Sigmoid colon (tissue), 7 donors: Measurements from ENCODE around the gene NUP85. TPM values are rescaled to one million over a fixed set of nuclear protein-coding genes. Genes with fewer than 3 reads are reported as not detected.

ENCODE experiments used
- DNase-seq: peaks from one replicate; pipeline ENCODE4 v3.0.0-alpha.2; 2019
- H3K27ac ChIP-seq, 4 donors: fragments of 200-600 bp; sonication (generic); one replicate each; pipeline ENCODE4 v1.5.1; 2016 to 2019; ENCODE audit warnings: mild to moderate bottlenecking in 1 of 4
- H3K27me3 ChIP-seq, 3 donors: fragments of 200-600 bp; sonication (generic); one replicate each; pipeline ENCODE4 v1.5.1; 2019; ENCODE audit warnings: mild to moderate bottlenecking in 1 of 3
- H3K36me3 ChIP-seq, 4 donors: fragments of 200-600 bp; sonication (generic); one replicate each; pipeline ENCODE4 v1.5.1; 2016 to 2019
- H3K4me1 ChIP-seq, 4 donors: fragments of 200-600 bp; sonication (generic); one replicate each; pipeline ENCODE4 v1.5.1; 2017 to 2019
- H3K4me3 ChIP-seq, 4 donors: fragments of 200-600 bp; sonication (generic); one replicate each; pipeline ENCODE4 v1.5.1; 2017 to 2019; ENCODE audit warnings: mild to moderate bottlenecking in 2 of 4, moderate library complexity in 1 of 4
- H3K9me3 ChIP-seq, 4 donors: fragments of 200-600 bp in 3 of 4; sonication (generic) in 3 of 4; one replicate each; pipeline versions ENCODE4 v1.5.1 to v1.6.1; 2013 to 2019
- CTCF ChIP-seq, 4 experiments: fragments of 450-650 bp in 3 of 4; fragments of 200-600 bp in 1 of 4; IDR thresholded peaks; one replicate each; pipeline ENCODE4 v1.5.1; 2016 to 2019; ENCODE audit warnings: antibody characterized with exemption in 4 of 4, mild to moderate bottlenecking in 3 of 4, moderate library complexity in 2 of 4
- EP300 ChIP-seq, 4 donors: sonication (generic); formaldehyde crosslinking; IDR thresholded peaks; one replicate each; pipeline ENCODE4 v1.6.1; 2017; ENCODE audit warnings: antibody characterized with exemption in 4 of 4
- POLR2A ChIP-seq, 2 donors: fragments of 450-650 bp; IDR thresholded peaks; one replicate each; pipeline ENCODE4 v1.6.1; 2016; ENCODE audit warnings: antibody characterized with exemption in 2 of 2, mild to moderate bottlenecking in 2 of 2, moderate library complexity in 2 of 2
- POLR2AphosphoS5 ChIP-seq, 4 donors: sonication (generic); formaldehyde crosslinking; IDR thresholded peaks; one replicate each; pipeline ENCODE4 v1.6.1; 2017; ENCODE audit warnings: antibody characterized with exemption in 4 of 4
- WGBS, 2 donors: extraction: QIAGEN DNeasy Blood & Tissue Kit; methylation state at CpG; one replicate each; pipeline ENCODE4 v1.1.7; 2013; 5-methylcytosine and 5-hydroxymethylcytosine counted together
- intact Hi-C: fragments of 100-400 bp; cut with DNase I; formaldehyde crosslinking; loops from one replicate; pipeline ENCODE4 v1.15.1; 2023
- polyA plus RNA-seq, 3 donors: library from polyadenylated mRNA; stranded (reverse); fragments of 200-250 nt; gene quantifications; one replicate each; pipeline ENCODE4 v1.2.3, GENCODE V29; 2013
- total RNA-seq, 4 donors: library from RNA; depleted of rRNA; stranded (reverse); fragments of >200 nt; gene quantifications; one replicate each; pipeline ENCODE4 v1.1.0, GENCODE V29; 2016
- donor health status: healthy with polysubstance abuse.
- donor health status: Bipolar disorder and iron deficiency.
- donor health status: healthy.

Gene NUP85
- total and polyA plus RNA-seq, 7 donors = 21.1 to 48.6 (median 31.7) TPM

GRCh38 chr17:75231741-75232464, 26.4 kb downstream of the NUP85 start:
- Histone ChIP-seq H3K27me3 (no peaks in the 10 kb centered on the region), H3K36me3 (peaks cover 31 to 95% (median 50%) of the 10 kb centered on the region in 4 donors), H3K4me1 (no peaks in the 10 kb centered on the region), H3K27ac (no peak overlapping the region), H3K9me3 (no peaks in the 10 kb centered on the region), H3K4me3 (no peak overlapping the region)
- intact Hi-C loops = no loop called here
- DNase-seq = no peak
- WGBS, 2 donors = 92 to 93% methylated on average over 18 of the region's 18 CpGs
- TF ChIP-seq POLR2A (IDR thresholded peaks at IDR 0.05) (no peak), POLR2AphosphoS5 (IDR thresholded peaks at IDR 0.05) (no peak)

GRCh38 chr17:75232786-75233185, 27.3 kb downstream of the NUP85 start:
- WGBS, 2 donors = 96 to 97% methylated on average over 13 of the region's 13 CpGs
- no peak overlapping the region for H3K4me3 ChIP-seq
- intact Hi-C loops = no loop called here
- DNase-seq = no peak
- no peak for TF ChIP-seq EP300 (IDR thresholded peaks at IDR 0.05)
- no peak for TF ChIP-seq POLR2AphosphoS5 (IDR thresholded peaks at IDR 0.05)
- no peak for TF ChIP-seq POLR2A (IDR thresholded peaks at IDR 0.05)
- TF ChIP-seq CTCF (IDR thresholded peaks at IDR 0.05) = no peak
- peaks cover 31 to 96% (median 59%) of the 10 kb centered on the region in 4 donors for H3K36me3 ChIP-seq
- no peaks in the 10 kb centered on the region for H3K4me1 ChIP-seq
- H3K27ac ChIP-seq = no peak overlapping the region
- H3K9me3 ChIP-seq = no peaks in the 10 kb centered on the region
- no peaks in the 10 kb centered on the region for H3K27me3 ChIP-seq

- no peak for DNase-seq
- Histone ChIP-seq H3K4me1 (no peaks in the 10 kb centered on the region), H3K27me3 (no peaks in the 10 kb centered on the region), H3K27ac (no peak overlapping the region), H3K9me3 (no peaks in the 10 kb centered on the region), H3K4me3 (no peak overlapping the region), H3K36me3 (peaks cover 40 to 97% (median 75%) of the 10 kb centered on the region in 4 donors)
- intact Hi-C loops = no loop called here
- 86% methylated on average over 12 of the region's 12 CpGs for WGBS, 2 donors
- no peak for TF ChIP-seq POLR2AphosphoS5 (IDR thresholded peaks at IDR 0.05)
- no peak for TF ChIP-seq CTCF (IDR thresholded peaks at IDR 0.05)
- TF ChIP-seq EP300 (IDR thresholded peaks at IDR 0.05) = no peak
- TF ChIP-seq POLR2A (IDR thresholded peaks at IDR 0.05) = no peak
These were observed 31.9 kb downstream of the NUP85 start for GRCh38 chr17:75237100-75238014.

DNA sequence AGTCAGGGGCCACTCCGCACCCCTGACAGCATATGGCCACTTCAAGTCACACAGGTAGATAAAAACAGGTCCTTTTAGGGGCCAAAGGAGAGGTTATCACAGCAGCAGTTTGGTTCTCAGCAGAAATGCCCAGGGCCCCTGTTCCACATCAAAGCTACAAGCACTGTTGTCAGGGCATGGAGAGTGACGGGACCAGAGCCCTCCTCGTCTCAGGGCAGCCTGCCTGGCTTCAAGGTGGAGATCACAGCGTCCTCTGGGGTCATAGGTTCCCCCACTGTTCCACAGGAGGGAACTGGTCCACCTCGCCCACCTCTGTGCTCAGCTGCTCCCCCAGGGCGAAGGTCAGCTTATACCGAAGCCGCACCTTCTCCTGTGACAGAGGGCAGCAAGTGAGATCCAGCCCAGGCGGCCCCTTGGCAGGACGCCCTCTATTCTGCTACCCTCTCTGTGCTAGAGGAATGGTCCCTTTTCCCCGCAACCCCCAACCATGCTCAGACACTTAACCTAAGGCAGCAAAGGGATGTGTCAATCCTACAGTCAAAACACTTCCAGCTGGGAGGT, 32.6 kb downstream of the NUP85 start:
- intact Hi-C loops = no loop called here
- H3K9me3 ChIP-seq = no peaks in the 10 kb centered on the region
- TF ChIP-seq POLR2AphosphoS5 (IDR thresholded peaks at IDR 0.05) = no peak
- no peak for TF ChIP-seq EP300 (IDR thresholded peaks at IDR 0.05)
- TF ChIP-seq POLR2A (IDR thresholded peaks at IDR 0.05) = no peak
- TF ChIP-seq CTCF (IDR thresholded peaks at IDR 0.05) = no peak
- H3K27me3 ChIP-seq = no peaks in the 10 kb centered on the region
- no peaks in the 10 kb centered on the region for H3K4me1 ChIP-seq
- H3K36me3 ChIP-seq = peaks cover 38 to 97% (median 75%) of the 10 kb centered on the region in 4 donors
- H3K4me3 ChIP-seq = no peak overlapping the region
- DNase-seq = no peak
- H3K27ac ChIP-seq = peak overlapping the region in 1 of 4 donors; percentile 12
- WGBS, 2 donors = 54 to 82% methylated on average over 11 of the region's 11 CpGs
